Cerebellar nuclear complex (tissue), 1 donor: Measurements from ENCODE around the gene NHSL2.

Experiments used
- DNase-seq, 2 experiments: peaks; one replicate each; lab custom pipeline; 2025; lab: John Stamatoyannopoulos, UW

The NHSL2 gene

GRCh38 chrX:72019487-72019886 lies 108.8 kb downstream of the NHSL2 start:
- no peak for DNase-seq

- DNase-seq: no peak
These were observed 109.6 kb downstream of the NHSL2 start for GRCh38 chrX:72020204-72020603.

GRCh38 chrX:72020788-72021187 lies 110.1 kb downstream of the NHSL2 start:
- no peak for DNase-seq

GRCh38 chrX:72021975-72022374 lies 111.3 kb downstream of the NHSL2 start:
- DNase-seq: no peak

DNA sequence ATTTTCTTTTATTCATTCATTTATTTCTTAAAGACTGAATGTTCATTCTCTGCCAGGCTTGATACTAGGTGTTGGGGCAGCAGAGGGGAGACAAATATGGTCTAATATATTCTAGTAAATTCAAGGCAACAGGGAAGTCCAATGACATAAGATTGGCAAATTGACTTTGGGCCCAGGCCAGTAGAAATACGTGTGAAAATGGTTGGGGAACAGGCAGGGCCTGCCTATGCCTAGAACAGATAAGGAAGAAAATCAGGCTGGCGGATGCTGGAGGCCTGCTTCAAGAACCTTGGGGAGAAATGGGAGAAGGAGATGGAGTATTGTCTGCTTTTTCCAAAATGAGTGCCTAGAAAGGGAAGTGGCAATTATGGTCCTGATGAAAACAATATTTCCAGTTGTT lies 112.4 kb downstream of the NHSL2 start:
- no peak for DNase-seq

GRCh38 chrX:72025236-72025770 lies 114.7 kb downstream of the NHSL2 start:
- DNase-seq: no peak

GRCh38 chrX:72026341-72027023 lies 115.8 kb downstream of the NHSL2 start:
- DNase-seq: no peak

DNA sequence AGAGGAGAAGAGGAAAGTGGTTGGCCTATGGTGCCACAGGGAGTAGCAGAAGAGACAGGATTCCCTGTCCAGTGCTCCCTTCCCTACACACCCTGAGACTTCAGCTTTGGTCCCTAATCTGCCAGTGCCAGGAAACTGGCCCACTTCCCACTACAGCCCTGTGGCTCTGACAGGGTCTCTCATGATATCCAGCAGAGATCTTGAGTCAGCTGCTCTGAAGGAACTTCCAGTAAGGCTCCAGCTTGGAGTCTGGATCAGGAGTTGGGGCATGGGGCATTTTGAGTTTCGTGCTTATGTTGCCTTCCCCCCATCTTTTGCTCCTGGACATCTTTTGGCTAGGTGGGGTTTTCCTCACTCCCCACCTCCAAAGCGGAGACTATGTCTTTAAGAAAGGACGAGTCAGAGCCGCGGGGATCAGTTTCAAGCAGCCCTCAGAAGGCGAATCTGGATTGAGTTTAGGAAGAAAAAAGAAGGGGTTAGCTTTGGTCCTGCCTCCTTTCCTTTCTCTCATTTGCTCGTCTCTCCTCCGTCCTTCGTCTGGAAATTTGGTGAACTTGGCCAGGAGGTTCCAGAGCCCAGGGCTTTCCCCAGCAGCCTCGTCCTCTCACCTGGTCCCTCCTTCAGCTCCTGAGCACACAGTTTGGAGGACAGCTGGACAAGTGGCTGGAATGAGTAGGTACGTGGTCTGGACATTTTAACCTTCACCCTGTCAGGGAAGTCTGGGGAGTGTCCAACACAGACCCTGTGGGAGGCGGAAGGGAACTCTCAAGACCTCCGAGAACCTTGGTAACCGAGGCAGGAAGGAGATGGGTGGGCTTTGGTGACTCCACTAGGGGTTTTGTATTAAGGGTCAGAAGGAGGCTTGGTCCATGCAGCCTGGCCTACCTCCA lies 116.6 kb downstream of the NHSL2 start:
- no peak for DNase-seq

DNA sequence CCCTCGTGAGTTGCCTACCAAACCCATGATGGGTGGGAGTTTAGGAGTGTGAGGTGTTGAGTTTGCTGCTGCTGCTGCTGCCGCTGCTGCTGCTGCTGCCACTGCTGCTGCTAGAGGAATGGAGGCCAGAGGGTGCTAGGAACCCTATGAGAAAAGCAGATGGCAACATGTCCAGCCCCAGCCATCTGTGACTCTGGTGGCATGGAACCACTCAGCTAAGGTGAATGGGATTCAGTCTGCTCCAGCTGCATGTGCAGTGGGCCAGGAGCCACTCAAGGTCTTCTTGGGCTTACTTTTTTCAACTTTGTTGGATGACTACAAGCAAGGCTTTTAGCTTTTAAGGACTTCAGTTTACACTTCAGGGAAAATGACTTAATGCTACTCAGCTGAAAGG lies 117.3 kb downstream of the NHSL2 start:
- no peak for DNase-seq

DNA sequence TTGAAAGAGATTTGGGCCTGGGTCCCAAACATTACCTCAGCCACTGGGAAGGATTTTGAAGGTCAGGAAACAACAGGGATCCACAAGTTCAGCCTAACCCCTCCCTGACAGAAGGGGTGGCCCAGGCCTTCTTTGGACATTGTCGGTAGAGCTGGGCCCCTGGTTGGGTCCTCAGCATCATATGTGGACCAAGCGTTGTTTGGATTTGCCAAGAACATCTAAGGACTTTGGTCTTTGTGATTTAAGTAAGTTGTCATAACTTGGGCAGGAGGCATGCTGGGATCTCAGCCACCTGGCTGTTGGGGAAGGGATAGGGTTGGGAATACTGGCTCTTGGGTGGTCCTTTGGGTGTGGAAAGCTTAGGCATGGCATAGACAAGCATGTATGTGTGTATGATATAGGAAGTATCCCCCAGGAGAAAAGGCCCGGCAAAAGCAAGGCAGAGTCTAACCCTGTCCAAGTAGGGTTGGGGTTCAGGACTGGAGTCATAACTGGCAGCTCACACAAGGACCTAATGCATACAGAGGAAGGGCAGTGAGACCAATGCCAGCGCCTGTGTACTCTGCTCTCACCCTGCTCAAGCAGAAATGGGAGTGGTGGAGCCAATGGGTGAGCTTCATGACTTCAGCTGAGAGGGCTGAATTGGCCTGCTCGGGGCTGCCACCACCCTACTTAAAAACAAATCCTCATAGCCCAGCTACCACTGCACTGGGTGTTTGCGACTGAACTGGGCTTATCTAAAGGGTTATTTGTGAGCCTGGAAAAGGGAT lies 118.2 kb downstream of the NHSL2 start:
- DNase-seq: no peak

GRCh38 chrX:72029483-72030411 lies 119.1 kb downstream of the NHSL2 start:
- no peak for DNase-seq

DNA sequence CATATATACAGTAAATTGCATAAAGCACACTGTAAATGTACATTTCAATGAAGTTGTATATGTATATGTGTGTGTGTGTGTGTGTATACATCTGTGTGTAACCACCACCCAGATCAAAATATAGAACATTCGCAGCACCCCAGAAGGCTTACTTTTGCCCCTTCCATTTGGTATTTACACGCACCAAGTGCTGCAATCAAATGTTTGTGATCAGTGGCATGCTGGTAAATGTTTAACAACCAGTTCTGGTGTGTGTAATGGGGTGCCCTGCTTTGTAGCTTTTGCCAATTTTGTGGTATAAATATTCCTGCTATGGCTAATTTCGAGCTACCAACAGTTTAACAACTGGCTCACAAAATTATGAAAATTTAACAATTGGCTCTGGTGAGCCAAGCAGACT lies 119.8 kb downstream of the NHSL2 start:
- no peak for DNase-seq

GRCh38 chrX:72031118-72031517 lies 120.5 kb downstream of the NHSL2 start:
- DNase-seq: no peak

- no peak for DNase-seq
These were observed 121.0 kb downstream of the NHSL2 start for GRCh38 chrX:72031634-72032033.

- no peak for DNase-seq
These were observed 127.0 kb downstream of the NHSL2 start for GRCh38 chrX:72037601-72038000.

- DNase-seq: no peak
These were observed 127.4 kb downstream of the NHSL2 start for GRCh38 chrX:72038016-72038415.

GRCh38 chrX:72038868-72039267 lies 128.2 kb downstream of the NHSL2 start:
- DNase-seq: no peak

- no peak for DNase-seq
These were observed 129.9 kb downstream of the NHSL2 start for GRCh38 chrX:72040506-72040905.

DNA sequence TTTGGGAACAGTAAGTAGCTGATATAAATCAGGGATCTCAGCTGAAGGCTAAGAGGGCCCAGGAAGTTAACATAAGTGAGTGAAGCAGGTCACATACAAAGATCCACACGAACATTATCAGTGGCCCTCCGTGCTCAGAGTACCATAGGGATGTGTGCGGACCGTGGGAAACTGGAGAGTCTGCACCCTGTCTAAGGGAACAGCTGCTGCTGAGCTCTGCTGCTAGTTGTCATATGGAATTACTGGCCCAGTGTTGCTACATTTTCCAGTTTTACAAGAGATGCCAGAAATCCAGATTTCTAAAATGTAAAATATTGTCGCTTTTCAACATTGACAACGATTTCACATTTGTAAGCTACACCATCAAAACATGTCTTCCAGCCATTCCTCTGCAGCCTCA lies 130.5 kb downstream of the NHSL2 start:
- no peak for DNase-seq

- DNase-seq: no peak
These were observed 131.5 kb downstream of the NHSL2 start for GRCh38 chrX:72041871-72042851.
